ENCODE measurements around the gene OTOF. TPM values are rescaled to one million over a fixed set of nuclear protein-coding genes. Genes with fewer than 3 reads are reported as not detected.

OTOF gene
- total RNA-seq, 4 donors from 2014 or later, result 0.66 to 0.83 TPM; not detected in 2

- Histone ChIP-seq H3K27me3 (no peaks in the 10 kb centered on the region), H3K4me3 (no peak overlapping the region), H3K4me1 (no peaks in the 10 kb centered on the region), H3K9me3 (no peaks in the 10 kb centered on the region), H3K36me3 (no peaks in the 10 kb centered on the region), H3K27ac (no peak overlapping the region)
- no peak for DNase-seq
- no peak for TF ChIP-seq CTCF (IDR thresholded peaks at IDR 0.05)
- TF ChIP-seq POLR2A (IDR thresholded peaks at IDR 0.05), result no peak
Measured at GRCh38 chr2:26432859-26433258, 45.1 kb downstream of the OTOF start.

GRCh38 chr2:26432363-26432762, 45.6 kb downstream of the OTOF start:
- TF ChIP-seq POLR2A (IDR thresholded peaks at IDR 0.05), result no peak
- no peak for TF ChIP-seq CTCF (IDR thresholded peaks at IDR 0.05)
- no peaks in the 10 kb centered on the region for H3K4me1 ChIP-seq
- DNase-seq, result no peak
- H3K4me3 ChIP-seq, result no peak overlapping the region
- H3K36me3 ChIP-seq, result no peaks in the 10 kb centered on the region
- no peaks in the 10 kb centered on the region for H3K27me3 ChIP-seq
- no peak overlapping the region for H3K27ac ChIP-seq
- no peaks in the 10 kb centered on the region for H3K9me3 ChIP-seq

- no peaks in the 10 kb centered on the region for H3K4me1 ChIP-seq
- H3K36me3 ChIP-seq, result no peaks in the 10 kb centered on the region
- H3K4me3 ChIP-seq, result no peak overlapping the region
- no peaks in the 10 kb centered on the region for H3K27me3 ChIP-seq
- no peaks in the 10 kb centered on the region for H3K9me3 ChIP-seq
- no peak overlapping the region for H3K27ac ChIP-seq
- no peak for DNase-seq
- TF ChIP-seq CTCF (IDR thresholded peaks at IDR 0.05) (no peak), POLR2A (IDR thresholded peaks at IDR 0.05) (no peak)
Measured at GRCh38 chr2:26430826-26431225, 47.1 kb downstream of the OTOF start.

- no peaks in the 10 kb centered on the region for H3K9me3 ChIP-seq
- no peak overlapping the region for H3K27ac ChIP-seq
- H3K36me3 ChIP-seq, result no peaks in the 10 kb centered on the region
- DNase-seq, result no peak
- no peak overlapping the region for H3K4me3 ChIP-seq
- no peaks in the 10 kb centered on the region for H3K27me3 ChIP-seq
- TF ChIP-seq POLR2A (IDR thresholded peaks at IDR 0.05), result no peak
- no peak for TF ChIP-seq CTCF (IDR thresholded peaks at IDR 0.05)
- H3K4me1 ChIP-seq, result no peaks in the 10 kb centered on the region
Measured at GRCh38 chr2:26429779-26430578, 47.9 kb downstream of the OTOF start.

- no peak for TF ChIP-seq POLR2A (IDR thresholded peaks at IDR 0.05)
- no peak for TF ChIP-seq CTCF (IDR thresholded peaks at IDR 0.05)
- Histone ChIP-seq H3K36me3 (no peaks in the 10 kb centered on the region), H3K9me3 (no peaks in the 10 kb centered on the region), H3K4me3 (no peak overlapping the region), H3K4me1 (no peaks in the 10 kb centered on the region), H3K27me3 (no peaks in the 10 kb centered on the region), H3K27ac (no peak overlapping the region)
- DNase-seq, result no peak
Measured at GRCh38 chr2:26428846-26429245, 49.1 kb downstream of the OTOF start.
